PC-9 (cell line): ENCODE measurements around the gene RTL1. TPM values are rescaled to one million over a fixed set of nuclear protein-coding genes. Genes with fewer than 3 reads are reported as not detected.

ENCODE experiments used
- BruUV-seq: library from RNA; stranded (reverse); fragments of 400-500 nt; replicated peaks from 2 replicates; lab custom pipeline; 2021; lab: Mats Ljungman, UMichigan
- CTCF ChIA-PET: fragments of 300-600 bp; sonication (Branson Sonifier 250); formaldehyde crosslinking; loops from one replicate; lab custom pipeline; 2022; ENCODE audit warnings: antibody characterized with exemption; lab: Charles Lee
- POLR2A ChIA-PET: fragments of 300-600 bp; sonication (Branson Sonifier 250); formaldehyde crosslinking; loops from one replicate; lab custom pipeline; 2022; ENCODE audit warnings: antibody characterized with exemption; ENCODE audit not compliant: unreplicated experiment; lab: Charles Lee
- DNase-seq, 2 experiments: peaks; one replicate each; pipeline versions ENCODE4 v3.0.0 to v3.0.0-alpha.2; 2015 to 2022; ENCODE audit warnings: mixed read lengths in 1 of 2
- H2AFZ ChIP-seq: fragments of 200-600 bp; sonication (generic); 2 replicates; pipeline ENCODE4 v1.8.1; 2017; ENCODE audit warnings: antibody characterized with exemption
- H3F3A ChIP-seq: fragments of 200-600 bp; sonication (generic); 2 replicates; pipeline ENCODE4 v1.8.1; 2017; ENCODE audit warnings: antibody characterized with exemption, mild to moderate bottlenecking, low read depth; ENCODE audit not compliant: insufficient read depth
- H3K27ac ChIP-seq: fragments of 200-600 bp; sonication (generic); 2 replicates; pipeline ENCODE4 v1.6.1; 2016; ENCODE audit warnings: mixed run types
- H3K27me3 ChIP-seq: fragments of 200-600 bp; sonication (generic); 2 replicates; pipeline ENCODE4 v1.6.1; 2016; ENCODE audit warnings: low read depth, mixed run types; ENCODE audit not compliant: insufficient read depth
- H3K36me3 ChIP-seq: fragments of 200-600 bp; sonication (generic); 2 replicates; pipeline ENCODE4 v1.6.1; 2016; ENCODE audit warnings: low read depth, mixed run types
- H3K4me1 ChIP-seq: fragments of 200-600 bp; sonication (generic); replicated peaks from 2 replicates; pipeline ENCODE4 v1.6.1; 2016; ENCODE audit warnings: mixed run types; ENCODE audit not compliant: insufficient read depth
- H3K4me2 ChIP-seq: fragments of 200-600 bp; sonication (generic); 2 replicates; pipeline ENCODE4 v1.6.1; 2017; ENCODE audit warnings: mixed run types
- H3K4me3 ChIP-seq: fragments of 200-600 bp; sonication (generic); 2 replicates; pipeline ENCODE4 v1.6.1; 2016; ENCODE audit warnings: mixed run types
- H3K79me2 ChIP-seq: fragments of 200-600 bp; sonication (generic); 2 replicates; pipeline ENCODE4 v1.6.1; 2017; ENCODE audit warnings: low read depth, mixed run types
- H3K9me2 ChIP-seq: fragments of 200-600 bp; sonication (generic); 2 replicates; pipeline ENCODE4 v1.8.1; 2017; ENCODE audit warnings: mild to moderate bottlenecking; ENCODE audit not compliant: insufficient read depth
- H3K9me3 ChIP-seq: fragments of 200-600 bp; sonication (generic); 2 replicates; pipeline ENCODE4 v1.8.1; 2016; ENCODE audit warnings: low read depth; ENCODE audit not compliant: insufficient read depth
- H4K20me1 ChIP-seq: fragments of 200-600 bp; sonication (generic); 2 replicates; pipeline ENCODE4 v1.8.1; 2017; ENCODE audit not compliant: insufficient read depth
- CTCF ChIP-seq: fragments of 200-600 bp; sonication (generic); conservative IDR thresholded peaks from 2 replicates; pipeline ENCODE4 v1.6.1; 2017; ENCODE audit warnings: mixed run types, antibody characterized with exemption, mild to moderate bottlenecking, moderate library complexity
- EZH2 ChIP-seq: fragments of 200-600 bp; sonication (generic); IDR thresholded peaks from 2 replicates; pipeline ENCODE4 v1.8.0; 2017; ENCODE audit warnings: antibody characterized with exemption, low read depth
- intact Hi-C: fragments of 100-400 bp; cut with micrococcal nuclease; formaldehyde crosslinking; loops from one replicate; pipeline ENCODE4 v1.10.0; 2022; ENCODE audit not compliant: unreplicated experiment
- total RNA-seq: library from RNA; stranded (reverse); gene quantifications from 2 replicates; pipeline ENCODE4 v1.2.3, GENCODE V29; 2021

Gene RTL1
- total RNA-seq, 1 experiment from 2014 or later, result not detected

- Histone ChIP-seq H3K79me2 (no peaks in the 10 kb centered on the region), H3K4me1 (no peaks in the 10 kb centered on the region), H4K20me1 (no peaks in the 10 kb centered on the region), H3K4me3 (no peak overlapping the region), H3K9me3 (no peaks in the 10 kb centered on the region), H3K27me3 (peaks cover 57% of the 10 kb centered on the region), H3K27ac (no peak overlapping the region), H3K36me3 (no peaks in the 10 kb centered on the region), H3K9me2 (no peaks in the 10 kb centered on the region), H3F3A (no peaks in the 10 kb centered on the region), H3K4me2 (no peak overlapping the region), H2AFZ (no peak overlapping the region)
- no TSS peak for BruUV-seq
- DNase-seq, result no peak
- ChIA-PET POLR2A (no interaction called here), CTCF (no interaction called here)
- TF ChIP-seq EZH2 (no peak), CTCF (no peak)
- intact Hi-C loops, result no loop called here
Measured at GRCh38 chr14:100893760-100894159, 9.8 kb downstream of the RTL1 start.

DNA sequence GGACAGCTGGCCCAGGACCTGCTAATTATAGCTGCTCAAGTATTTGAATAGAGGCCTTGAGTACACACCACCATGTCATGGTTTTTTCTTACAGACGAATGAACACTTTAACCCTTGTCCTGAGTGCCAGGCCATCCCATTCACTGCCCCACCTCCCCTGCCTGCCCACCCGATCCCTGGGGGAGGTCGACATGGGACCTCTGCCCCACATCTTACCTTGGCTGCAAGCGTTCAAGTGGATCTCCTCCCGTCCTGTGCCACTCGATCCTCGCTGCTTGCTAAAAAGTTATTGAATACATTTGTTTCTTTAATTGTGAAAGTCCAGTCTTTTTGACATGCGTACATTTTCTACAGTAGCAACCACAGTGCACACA lies 10.3 kb downstream of the RTL1 start:
- Histone ChIP-seq H3K9me3 (no peaks in the 10 kb centered on the region), H3K9me2 (no peaks in the 10 kb centered on the region), H3K79me2 (no peaks in the 10 kb centered on the region), H3K27ac (no peak overlapping the region), H2AFZ (no peak overlapping the region), H3K4me1 (no peaks in the 10 kb centered on the region), H3K36me3 (no peaks in the 10 kb centered on the region), H3F3A (no peaks in the 10 kb centered on the region), H3K4me3 (no peak overlapping the region), H3K27me3 (peaks cover 59% of the 10 kb centered on the region), H3K4me2 (no peak overlapping the region), H4K20me1 (no peaks in the 10 kb centered on the region)
- ChIA-PET POLR2A (no interaction called here), CTCF (no interaction called here)
- DNase-seq, result no peak
- TF ChIP-seq EZH2, result no peak
- no peak for TF ChIP-seq CTCF
- intact Hi-C loops, result no loop called here
- BruUV-seq, result no TSS peak

- H3K9me3 ChIP-seq, result no peaks in the 10 kb centered on the region
- no peak for TF ChIP-seq CTCF
- no peak for TF ChIP-seq EZH2
- ChIA-PET CTCF (no interaction called here), POLR2A (no interaction called here)
- no TSS peak for BruUV-seq
- no peaks in the 10 kb centered on the region for H3K4me1 ChIP-seq
- H3K79me2 ChIP-seq, result no peaks in the 10 kb centered on the region
- H3K9me2 ChIP-seq, result no peaks in the 10 kb centered on the region
- no peaks in the 10 kb centered on the region for H3K36me3 ChIP-seq
- H3K4me2 ChIP-seq, result no peak overlapping the region
- H4K20me1 ChIP-seq, result no peaks in the 10 kb centered on the region
- H3K27me3 ChIP-seq, result peaks cover 64% of the 10 kb centered on the region
- DNase-seq, result no peak
- no peak overlapping the region for H3K27ac ChIP-seq
- H3F3A ChIP-seq, result no peaks in the 10 kb centered on the region
- no peak overlapping the region for H3K4me3 ChIP-seq
- intact Hi-C loops, result no loop called here
- H2AFZ ChIP-seq, result no peak overlapping the region
Measured at GRCh38 chr14:100892496-100893227, 10.9 kb downstream of the RTL1 start.
